KMS-11 (cell line): ENCODE results near the gene MEGF11.

Experiments
- H2AFZ ChIP-seq: fragments of 200-600 bp; sonication (generic); 2 replicates; pipeline ENCODE4 v1.6.1; 2016; ENCODE audit warnings: antibody characterized with exemption, mixed run types, low read depth
- H3K27ac ChIP-seq: fragments of 200-600 bp; sonication (generic); 2 replicates; pipeline ENCODE4 v1.6.1; 2016; ENCODE audit warnings: mild to moderate bottlenecking, mixed run types
- H3K27me3 ChIP-seq: fragments of 200-600 bp; sonication (generic); 2 replicates; pipeline ENCODE4 v1.6.1; 2017; ENCODE audit warnings: mild to moderate bottlenecking, low read depth, mixed run types, moderate library complexity; ENCODE audit not compliant: insufficient read depth
- H3K36me3 ChIP-seq: fragments of 200-600 bp; sonication (generic); 2 replicates; pipeline ENCODE4 v1.6.1; 2017; ENCODE audit warnings: mild to moderate bottlenecking, mixed run types; ENCODE audit not compliant: insufficient read depth
- H3K4me1 ChIP-seq: fragments of 200-600 bp; sonication (generic); 2 replicates; pipeline ENCODE4 v1.6.1; 2016; ENCODE audit warnings: mild to moderate bottlenecking, low read depth, mixed run types; ENCODE audit not compliant: poor library complexity, severe bottlenecking
- H3K4me2 ChIP-seq: fragments of 200-600 bp; sonication (generic); 2 replicates; pipeline ENCODE4 v1.7.0; 2016; ENCODE audit warnings: mild to moderate bottlenecking, mixed run types
- H3K4me3 ChIP-seq: fragments of 200-600 bp; sonication (generic); IDR thresholded peaks from 2 replicates; pipeline ENCODE4 v1.6.1; 2017; ENCODE audit warnings: low read depth, low read length, mixed read lengths; ENCODE audit not compliant: insufficient read depth
- H3K79me2 ChIP-seq: fragments of 200-600 bp; sonication (generic); 2 replicates; pipeline ENCODE4 v1.6.1; 2016; ENCODE audit warnings: low read depth, mixed run types; ENCODE audit not compliant: insufficient read depth
- H3K9ac ChIP-seq: fragments of 200-600 bp; sonication (generic); 2 replicates; pipeline ENCODE4 v1.6.1; 2016; ENCODE audit warnings: mild to moderate bottlenecking, mixed run types
- H4K20me1 ChIP-seq: fragments of 200-600 bp; sonication (generic); 2 replicates; pipeline ENCODE4 v1.6.1; 2016; ENCODE audit warnings: mild to moderate bottlenecking, mixed run types; ENCODE audit not compliant: insufficient read depth
- TF ChIP-seq, protein P1 (sequence below): fragments of 200-600 bp; sonication (generic); conservative IDR thresholded peaks from 2 replicates; pipeline ENCODE4 v1.6.1; 2017; ENCODE audit warnings: low read depth, mild to moderate bottlenecking, antibody characterized with exemption, low read length, moderate library complexity, mixed read lengths

MEGF11 gene

GRCh38 chr15:66096688-66097058 is 156.9 kb downstream of the MEGF11 start:
- H4K20me1 ChIP-seq = no peaks in the 10 kb centered on the region
- no peak overlapping the region for H3K4me2 ChIP-seq
- no peak overlapping the region for H2AFZ ChIP-seq
- no peak overlapping the region for H3K9ac ChIP-seq
- no peaks in the 10 kb centered on the region for H3K79me2 ChIP-seq
- H3K4me3 ChIP-seq = no peak overlapping the region
- TF ChIP-seq, protein P1, sequence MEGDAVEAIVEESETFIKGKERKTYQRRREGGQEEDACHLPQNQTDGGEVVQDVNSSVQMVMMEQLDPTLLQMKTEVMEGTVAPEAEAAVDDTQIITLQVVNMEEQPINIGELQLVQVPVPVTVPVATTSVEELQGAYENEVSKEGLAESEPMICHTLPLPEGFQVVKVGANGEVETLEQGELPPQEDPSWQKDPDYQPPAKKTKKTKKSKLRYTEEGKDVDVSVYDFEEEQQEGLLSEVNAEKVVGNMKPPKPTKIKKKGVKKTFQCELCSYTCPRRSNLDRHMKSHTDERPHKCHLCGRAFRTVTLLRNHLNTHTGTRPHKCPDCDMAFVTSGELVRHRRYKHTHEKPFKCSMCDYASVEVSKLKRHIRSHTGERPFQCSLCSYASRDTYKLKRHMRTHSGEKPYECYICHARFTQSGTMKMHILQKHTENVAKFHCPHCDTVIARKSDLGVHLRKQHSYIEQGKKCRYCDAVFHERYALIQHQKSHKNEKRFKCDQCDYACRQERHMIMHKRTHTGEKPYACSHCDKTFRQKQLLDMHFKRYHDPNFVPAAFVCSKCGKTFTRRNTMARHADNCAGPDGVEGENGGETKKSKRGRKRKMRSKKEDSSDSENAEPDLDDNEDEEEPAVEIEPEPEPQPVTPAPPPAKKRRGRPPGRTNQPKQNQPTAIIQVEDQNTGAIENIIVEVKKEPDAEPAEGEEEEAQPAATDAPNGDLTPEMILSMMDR = no peak
- H3K4me1 ChIP-seq = no peaks in the 10 kb centered on the region
- no peaks in the 10 kb centered on the region for H3K36me3 ChIP-seq
- H3K27ac ChIP-seq = no peak overlapping the region
- H3K27me3 ChIP-seq = no peaks in the 10 kb centered on the region

GRCh38 chr15:66095871-66096687 is 157.5 kb downstream of the MEGF11 start:
- no peak overlapping the region for H3K27ac ChIP-seq
- H3K9ac ChIP-seq = no peak overlapping the region
- H3K4me2 ChIP-seq = no peak overlapping the region
- no peaks in the 10 kb centered on the region for H3K4me1 ChIP-seq
- H3K4me3 ChIP-seq = no peak overlapping the region
- no peak overlapping the region for H2AFZ ChIP-seq
- no peaks in the 10 kb centered on the region for H4K20me1 ChIP-seq
- H3K79me2 ChIP-seq = no peaks in the 10 kb centered on the region
- H3K27me3 ChIP-seq = no peaks in the 10 kb centered on the region
- TF ChIP-seq, protein P1 = no peak
- no peaks in the 10 kb centered on the region for H3K36me3 ChIP-seq

DNA sequence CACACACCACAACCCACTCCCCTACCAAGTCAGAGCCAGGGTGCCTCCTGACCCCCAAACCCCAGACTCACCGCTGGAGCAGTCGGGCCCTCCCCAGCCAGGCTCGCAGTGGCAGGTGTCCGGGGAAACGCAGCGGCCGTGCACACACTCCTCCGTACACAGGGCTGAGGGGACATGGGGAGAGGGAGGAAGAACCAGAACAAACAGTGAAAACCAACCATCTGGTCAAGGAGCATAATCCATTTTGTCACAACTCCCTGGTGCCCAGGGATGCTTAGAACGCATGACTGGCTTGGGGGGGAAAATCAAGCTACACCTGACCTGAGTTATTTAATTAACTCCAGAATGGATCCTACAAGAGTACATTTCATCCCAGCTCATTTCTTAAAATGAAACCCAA is 159.2 kb downstream of the MEGF11 start:
- Histone ChIP-seq H3K4me3 (no peak overlapping the region), H3K4me2 (no peak overlapping the region), H2AFZ (no peak overlapping the region), H3K79me2 (no peaks in the 10 kb centered on the region), H3K36me3 (no peaks in the 10 kb centered on the region), H3K9ac (no peak overlapping the region), H3K4me1 (no peaks in the 10 kb centered on the region), H3K27me3 (no peaks in the 10 kb centered on the region), H3K27ac (no peak overlapping the region), H4K20me1 (no peaks in the 10 kb centered on the region)
- TF ChIP-seq, protein P1 = no peak

DNA sequence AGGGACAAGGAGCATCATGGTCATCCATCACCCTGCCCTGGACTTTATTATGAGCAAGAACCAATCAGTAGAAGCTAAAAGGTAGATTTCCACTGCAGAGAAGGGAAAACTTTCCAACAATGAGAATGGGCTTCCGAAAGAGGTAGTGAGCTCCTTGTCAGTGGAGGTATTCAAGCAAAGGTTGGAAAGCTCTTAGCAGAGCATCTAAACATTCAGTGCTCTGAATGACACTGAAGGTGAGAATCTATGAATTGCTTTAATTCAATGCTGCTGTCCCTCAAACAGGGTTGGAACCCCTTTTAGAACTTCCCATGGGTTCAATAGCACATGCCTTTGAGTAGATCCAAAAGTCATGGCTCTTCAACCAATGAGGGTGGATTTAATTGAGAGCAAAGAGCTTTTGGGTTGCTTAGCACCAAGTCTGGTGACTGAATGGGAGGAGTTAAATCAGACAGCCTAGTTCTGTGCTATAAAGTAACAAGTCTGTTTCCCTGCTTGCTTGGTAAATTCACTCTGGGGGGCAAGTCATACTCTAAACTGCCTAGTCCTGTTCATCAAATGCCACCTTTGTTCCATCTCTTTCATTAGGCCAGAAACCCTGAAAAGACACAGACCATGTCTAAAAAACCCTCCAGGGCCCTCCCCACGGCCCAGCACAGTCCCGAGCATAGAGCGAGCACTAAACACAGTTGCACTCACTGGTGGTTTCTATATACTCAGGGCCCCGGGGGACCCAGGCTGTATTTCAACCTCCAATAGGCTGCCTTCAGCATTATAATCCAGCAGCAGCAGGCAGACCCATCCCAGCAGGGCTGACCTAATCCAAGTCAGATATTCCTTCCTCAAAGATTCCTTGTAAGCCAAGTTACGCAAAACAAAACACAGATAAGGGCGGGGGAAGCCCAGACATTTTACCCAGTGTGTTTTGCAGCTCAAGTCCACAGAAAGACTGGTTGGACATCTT is 161.2 kb downstream of the MEGF11 start:
- H3K27me3 ChIP-seq = no peaks in the 10 kb centered on the region
- H3K4me1 ChIP-seq = peaks cover 9% of the 10 kb centered on the region

More for the DNA sequence above, 161.2 kb downstream of the MEGF11 start:
- no peaks in the 10 kb centered on the region for H3K36me3 ChIP-seq
- no peak overlapping the region for H2AFZ ChIP-seq
- H3K4me2 ChIP-seq = no peak overlapping the region
- H3K9ac ChIP-seq = no peak overlapping the region
- TF ChIP-seq, protein P1 = no peak
- H3K79me2 ChIP-seq = no peaks in the 10 kb centered on the region
- H4K20me1 ChIP-seq = no peaks in the 10 kb centered on the region
- no peak overlapping the region for H3K27ac ChIP-seq
- no peak overlapping the region for H3K4me3 ChIP-seq
